Left lobe of liver (tissue), 2 donors: Measurements from ENCODE around the gene SLA2. TPM values are rescaled to one million over a fixed set of nuclear protein-coding genes. Genes with fewer than 3 reads are reported as not detected.
"Not testable (repeated sequence)": the region's sequence is repeated elsewhere in the genome, so short reads cannot be mapped to it uniquely, and the experiment has no call there.

ENCODE experiments used
- ATAC-seq: fragments of 200-7000 bp; cut with Tn5 transposase; one replicate; pipeline ENCODE4 v1.9.1; 2020; ENCODE audit warnings: mild to moderate bottlenecking, moderate library complexity
- DNase-seq: peaks from one replicate; pipeline ENCODE4 v3.0.0-alpha.2; 2020; ENCODE audit warnings: low spot score
- total RNA-seq: library from RNA; stranded (reverse); gene quantifications from one replicate; pipeline ENCODE4 v1.2.1, GENCODE V29; 2021
- donor health status: DM: no; HTN: no; CAD: no; lungs with moderate emphysema.
- donor health status: DM: no; HTN: yes; CAD: no.

The SLA2 gene
- total RNA-seq, 1 donor from 2014 or later: 0.30 TPM

GRCh38 chr20:36578356-36579041 lies 67.5 kb downstream of the SLA2 start:
- ATAC-seq (no peak), DNase-seq (no peak)

- ATAC-seq: no peak
- DNase-seq: no peak
These were observed 69.9 kb downstream of the SLA2 start for GRCh38 chr20:36576081-36576445.

- DNase-seq (peak; percentile 61), ATAC-seq (peak; percentile 32)
These were observed 71.4 kb downstream of the SLA2 start for GRCh38 chr20:36574366-36575135.

- ATAC-seq (peak; percentile 1), DNase-seq (peak; percentile 56)
These were observed 72.1 kb downstream of the SLA2 start for GRCh38 chr20:36573798-36574365.

GRCh38 chr20:36573103-36573797 lies 72.7 kb downstream of the SLA2 start, which contains the start of gene TGIF2:
TGIF2 (plus strand) TSS chr20:36573597; CDS start chr20:36578775, 5,178 bp downstream.
- DNase-seq (peak; percentile 88), ATAC-seq (peak; percentile 87)

GRCh38 chr20:36572701-36573102 lies 73.3 kb downstream of the SLA2 start:
- ATAC-seq (peak; percentile 56), DNase-seq (peak; percentile 54)

- ATAC-seq (no peak), DNase-seq (no peak)
These were observed 74.2 kb downstream of the SLA2 start for GRCh38 chr20:36571564-36572504.

- DNase-seq (no peak), ATAC-seq (no peak)
These were observed 76.1 kb downstream of the SLA2 start for GRCh38 chr20:36569847-36570429.

GRCh38 chr20:36565520-36565919 lies 80.5 kb downstream of the SLA2 start:
- no peak for ATAC-seq
- DNase-seq: no peak

GRCh38 chr20:36564726-36565121 lies 81.3 kb downstream of the SLA2 start:
- not testable (repeated sequence) for DNase-seq, ATAC-seq

GRCh38 chr20:36564078-36564725 lies 81.8 kb downstream of the SLA2 start:
- not testable (repeated sequence) for DNase-seq, ATAC-seq

- no peak for DNase-seq
- ATAC-seq: no peak
These were observed 82.6 kb downstream of the SLA2 start for GRCh38 chr20:36563374-36563773.

- no peak for ATAC-seq
These were observed 83.3 kb downstream of the SLA2 start for GRCh38 chr20:36562724-36563123.

More at GRCh38 chr20:36562724-36563123, 83.3 kb downstream of the SLA2 start:
- DNase-seq: no peak

Other genes starting within 250 kb of the SLA2 start
- 22.8 TPM for gene MYL9, start 104.7 kb downstream of the SLA2 start, total RNA-seq
- gene TGIF2, start 72.6 kb downstream of the SLA2 start, total RNA-seq: 4.6 TPM
- 113 TPM for gene RAB5IF, start 40.4 kb downstream of the SLA2 start, total RNA-seq
- 8.1 TPM for gene NDRG3, start 99.9 kb upstream of the SLA2 start, total RNA-seq
- 3.4 TPM for gene DSN1, start 127.6 kb upstream of the SLA2 start, total RNA-seq
- gene TLDC2, start 229.9 kb upstream of the SLA2 start, total RNA-seq: not detected